ENCODE results near the gene PARD3B. TPM values are rescaled to one million over a fixed set of nuclear protein-coding genes. Genes with fewer than 3 reads are reported as not detected.

Gene PARD3B
- total RNA-seq, 2 donors from 2014 or later = 14.7 to 25.0 TPM

DNA sequence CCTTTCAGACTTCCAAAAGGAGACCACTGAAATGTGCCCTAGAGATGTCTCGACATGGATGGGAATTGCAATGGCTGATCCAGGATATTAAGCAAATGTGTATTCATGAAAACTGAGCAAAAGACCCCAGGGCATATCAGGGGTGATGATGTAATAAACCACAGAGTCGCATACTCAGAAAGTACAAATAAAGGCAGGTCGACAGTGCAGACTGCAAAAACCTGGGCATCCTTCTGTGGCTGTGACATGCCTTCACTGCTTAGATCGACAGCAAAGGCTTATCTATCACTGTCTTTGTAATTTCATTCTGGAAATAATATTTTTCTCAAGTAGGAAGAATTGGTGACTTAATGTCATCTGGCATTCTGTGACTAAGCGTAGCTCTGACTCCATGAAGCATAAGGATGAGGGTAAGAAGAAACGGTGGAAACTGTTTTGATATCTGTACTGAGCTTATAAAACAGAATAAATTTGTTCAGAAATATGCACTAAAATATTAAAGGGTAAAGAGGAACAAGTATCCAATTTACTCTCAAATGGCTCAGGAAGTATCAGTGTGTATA is 1021.4 kb downstream of the PARD3B start:
- H3K4me1 ChIP-seq (replicated peaks) = no peaks in the 10 kb centered on the region
- no peaks in the 10 kb centered on the region for H3K9me3 ChIP-seq
- intact Hi-C loops (cut with DNase I) = no loop called here
- no peak for DNase-seq (ENCODE audit: low spot score)
- H3K27me3 ChIP-seq (replicated peaks; ENCODE audit: insufficient read depth) = no peaks in the 10 kb centered on the region
- no peak overlapping the region for H3K27ac ChIP-seq
- TF ChIP-seq, protein P1, sequence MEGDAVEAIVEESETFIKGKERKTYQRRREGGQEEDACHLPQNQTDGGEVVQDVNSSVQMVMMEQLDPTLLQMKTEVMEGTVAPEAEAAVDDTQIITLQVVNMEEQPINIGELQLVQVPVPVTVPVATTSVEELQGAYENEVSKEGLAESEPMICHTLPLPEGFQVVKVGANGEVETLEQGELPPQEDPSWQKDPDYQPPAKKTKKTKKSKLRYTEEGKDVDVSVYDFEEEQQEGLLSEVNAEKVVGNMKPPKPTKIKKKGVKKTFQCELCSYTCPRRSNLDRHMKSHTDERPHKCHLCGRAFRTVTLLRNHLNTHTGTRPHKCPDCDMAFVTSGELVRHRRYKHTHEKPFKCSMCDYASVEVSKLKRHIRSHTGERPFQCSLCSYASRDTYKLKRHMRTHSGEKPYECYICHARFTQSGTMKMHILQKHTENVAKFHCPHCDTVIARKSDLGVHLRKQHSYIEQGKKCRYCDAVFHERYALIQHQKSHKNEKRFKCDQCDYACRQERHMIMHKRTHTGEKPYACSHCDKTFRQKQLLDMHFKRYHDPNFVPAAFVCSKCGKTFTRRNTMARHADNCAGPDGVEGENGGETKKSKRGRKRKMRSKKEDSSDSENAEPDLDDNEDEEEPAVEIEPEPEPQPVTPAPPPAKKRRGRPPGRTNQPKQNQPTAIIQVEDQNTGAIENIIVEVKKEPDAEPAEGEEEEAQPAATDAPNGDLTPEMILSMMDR (IDR thresholded peaks at IDR 0.05) = no peak
- TF ChIP-seq POLR2A (IDR thresholded peaks at IDR 0.05) (no peak), POLR2AphosphoS5 (IDR thresholded peaks at IDR 0.05) (no peak)
- 67% methylated on average over 6 of the region's 6 CpGs for WGBS
- H3K4me3 ChIP-seq = no peak overlapping the region
- H3K36me3 ChIP-seq = no peaks in the 10 kb centered on the region

DNA sequence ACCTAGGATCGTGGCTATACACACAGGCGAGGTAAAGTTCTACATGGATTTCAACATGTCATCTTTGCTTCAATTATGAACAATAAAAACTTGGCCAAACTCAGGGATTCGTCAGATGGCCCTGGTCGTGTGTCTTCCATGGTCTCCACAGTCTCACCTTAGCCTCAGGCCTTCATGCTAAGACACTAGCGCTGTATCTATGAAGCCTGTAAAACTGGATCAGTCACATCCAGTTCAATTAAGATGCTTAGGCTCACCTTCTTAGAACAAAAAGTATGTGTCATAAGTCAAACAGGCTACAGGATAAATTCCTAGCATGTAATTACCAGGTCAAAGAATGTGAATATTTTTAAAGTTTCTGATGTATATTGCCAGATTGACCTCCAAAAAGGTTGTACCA is 1023.3 kb downstream of the PARD3B start:
- Histone ChIP-seq H3K36me3 (no peaks in the 10 kb centered on the region), H3K27me3 (replicated peaks; ENCODE audit: insufficient read depth) (no peaks in the 10 kb centered on the region), H3K27ac (no peak overlapping the region), H3K4me1 (replicated peaks) (no peaks in the 10 kb centered on the region), H3K4me3 (no peak overlapping the region), H3K9me3 (no peaks in the 10 kb centered on the region)
- intact Hi-C loops (cut with DNase I) = no loop called here
- 84% methylated on average over 5 of the region's 5 CpGs for WGBS
- DNase-seq (ENCODE audit: low spot score) = no peak
- TF ChIP-seq POLR2A (IDR thresholded peaks at IDR 0.05) = no peak
- TF ChIP-seq, protein P1 (IDR thresholded peaks at IDR 0.05) = no peak
- no peak for TF ChIP-seq POLR2AphosphoS5 (IDR thresholded peaks at IDR 0.05)

DNA sequence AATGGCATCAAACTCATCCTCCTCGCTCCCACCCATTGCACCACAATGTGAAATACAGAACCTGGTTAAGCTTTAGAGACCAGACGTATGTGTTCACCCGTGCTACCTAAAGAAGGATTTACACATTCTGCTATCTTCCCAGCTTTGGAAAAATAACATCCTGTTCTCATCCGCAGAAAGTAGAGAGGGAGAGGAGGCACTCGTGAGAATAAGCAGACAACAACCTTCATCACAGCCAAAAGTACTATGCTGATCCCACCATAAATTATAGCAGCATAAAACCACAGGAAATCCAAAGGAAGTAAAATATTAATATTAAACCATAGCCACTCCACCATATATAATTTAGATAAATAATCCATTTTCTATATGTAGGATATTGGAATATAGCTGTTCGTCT is 1025.4 kb downstream of the PARD3B start:
- intact Hi-C loops (cut with DNase I) = no loop called here
- Histone ChIP-seq H3K27me3 (replicated peaks; ENCODE audit: insufficient read depth) (no peaks in the 10 kb centered on the region), H3K9me3 (no peaks in the 10 kb centered on the region), H3K36me3 (no peaks in the 10 kb centered on the region), H3K27ac (no peak overlapping the region), H3K4me1 (replicated peaks) (no peaks in the 10 kb centered on the region), H3K4me3 (no peak overlapping the region)
- TF ChIP-seq, protein P1 (IDR thresholded peaks at IDR 0.05) = no peak
- 76% methylated on average over 6 of the region's 6 CpGs for WGBS
- no peak for DNase-seq (ENCODE audit: low spot score)

DNA sequence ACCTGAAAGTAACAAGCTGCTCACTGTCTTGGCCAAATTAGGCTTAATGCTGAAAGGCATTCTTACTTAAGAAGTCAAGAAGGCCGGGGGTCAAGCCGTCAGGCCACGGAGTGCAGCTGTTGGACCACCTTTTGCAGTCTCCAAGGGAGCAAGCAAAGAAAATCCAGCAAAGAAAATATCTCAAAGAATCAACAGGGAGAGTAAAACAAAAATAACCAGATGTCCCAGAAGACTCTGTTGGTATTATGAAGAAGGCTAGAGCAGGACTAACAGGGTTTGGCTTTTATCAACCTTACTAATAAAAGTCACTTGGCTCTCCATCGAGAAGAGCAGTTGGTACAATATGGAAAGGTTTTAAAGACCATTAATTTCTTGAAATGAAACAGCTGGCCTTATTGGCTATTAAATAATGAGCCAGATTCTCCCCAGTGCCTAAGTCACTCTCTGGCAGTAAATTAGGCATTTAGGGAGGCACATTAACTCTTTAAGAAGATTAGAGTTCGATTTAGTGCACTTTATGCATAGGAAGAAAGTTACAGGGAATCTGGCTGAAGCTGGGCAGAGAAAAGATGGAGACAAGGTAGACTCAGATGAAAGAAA is 1026.2 kb downstream of the PARD3B start:
- intact Hi-C loops (cut with DNase I) = no loop called here
- no peak overlapping the region for H3K27ac ChIP-seq
- no peaks in the 10 kb centered on the region for H3K9me3 ChIP-seq

More for the DNA sequence above, 1026.2 kb downstream of the PARD3B start:
- no peak overlapping the region for H3K4me3 ChIP-seq
- TF ChIP-seq, protein P1 (IDR thresholded peaks at IDR 0.05) = no peak
- TF ChIP-seq POLR2AphosphoS5 (IDR thresholded peaks at IDR 0.05) = no peak
- TF ChIP-seq POLR2A (IDR thresholded peaks at IDR 0.05) = no peak
- H3K4me1 ChIP-seq (replicated peaks) = no peaks in the 10 kb centered on the region
- DNase-seq (ENCODE audit: low spot score) = no peak
- H3K27me3 ChIP-seq (replicated peaks; ENCODE audit: insufficient read depth) = no peaks in the 10 kb centered on the region
- H3K36me3 ChIP-seq = no peaks in the 10 kb centered on the region
- 62% methylated on average over 5 of the region's 5 CpGs for WGBS

Data from prostate gland (tissue), 2 donors.